Keratinocyte (primary cell): Measurements from ENCODE around the gene EGLN3.

ENCODE experiments used
- CTCF ChIP-seq, 3 experiments: IDR thresholded peaks in 1 of 3; conservative IDR thresholded peaks in 1 of 3; optimal IDR thresholded peaks in 1 of 3; 2 replicates in 2 of 3; 3 replicates in 1 of 3; pipeline versions ENCODE3 to v1.5.1; 2011; ENCODE audit warnings: low read length in 3 of 3, mild to moderate bottlenecking in 3 of 3, moderate library complexity in 2 of 3, control low read depth in 1 of 3, inconsistent platforms in 1 of 3; ENCODE audit not compliant: insufficient read depth in 2 of 3; ENCODE audit errors: extremely low read depth in 1 of 3
- EZH2 ChIP-seq: IDR thresholded peaks from one replicate; pipeline ENCODE4 v1.6.1; 2012; ENCODE audit warnings: inconsistent platforms, mild to moderate bottlenecking, low read length, moderate library complexity

DNA sequence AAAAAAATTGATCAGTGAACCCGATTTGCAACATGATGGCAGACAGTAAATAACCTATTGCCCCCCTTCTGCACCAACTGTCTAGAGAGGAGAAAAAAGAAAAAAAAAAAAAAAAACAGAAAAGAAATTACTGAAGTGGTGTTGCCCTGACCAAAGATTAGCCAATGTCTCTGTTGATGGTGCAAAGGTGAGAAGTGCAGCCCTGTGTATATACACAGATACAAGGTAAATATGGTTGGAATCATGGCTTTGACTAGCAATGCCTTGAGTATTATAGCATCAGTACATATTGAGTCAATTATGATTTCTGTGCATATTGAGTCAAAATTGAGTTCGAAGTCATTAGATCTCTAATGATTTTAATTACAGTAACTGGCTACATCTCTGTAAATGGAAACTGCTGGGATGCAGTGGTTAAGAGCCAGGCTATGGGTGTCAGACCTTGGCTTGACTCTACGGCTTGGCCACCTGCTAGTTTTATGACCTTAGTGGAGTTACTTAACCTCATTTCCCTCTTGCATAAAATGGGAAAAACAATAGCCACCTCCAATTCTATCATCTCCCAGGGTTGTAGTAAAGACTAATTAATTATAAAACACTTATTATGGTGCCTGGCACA, 51.0 kb downstream of the EGLN3 start:
- no peak for TF ChIP-seq EZH2
- no peak for TF ChIP-seq CTCF (optimal IDR thresholded peaks at IDR 0.05 in 1 of 3, IDR thresholded peaks at IDR 0.05 in 1 of 3, conservative IDR thresholded peaks at IDR 0.05 in 1 of 3; ENCODE audit: extremely low read depth in 1 of 3, insufficient read depth in 2 of 3, low read length in 3 of 3)
